Mononuclear cell (primary cell): ENCODE results near the gene TTYH1. TPM values are rescaled to one million over a fixed set of nuclear protein-coding genes. Genes with fewer than 3 reads are reported as not detected.

Experiments
- H3K27me3 ChIP-seq: 2 replicates; pipeline ENCODE4 v1.6.0; 2011; ENCODE audit warnings: low read length, control low read depth; ENCODE audit not compliant: insufficient read depth
- H3K4me1 ChIP-seq: 2 replicates; pipeline ENCODE4 v1.5.1; 2011; ENCODE audit warnings: mild to moderate bottlenecking, low read length, control low read depth; ENCODE audit not compliant: insufficient read depth
- H3K4me3 ChIP-seq: 2 replicates; pipeline ENCODE4 v1.5.1; 2011; ENCODE audit warnings: mild to moderate bottlenecking, low read length, moderate library complexity
- H3K9me3 ChIP-seq: 2 replicates; pipeline ENCODE4 v1.5.1; 2011; ENCODE audit warnings: low read depth, mild to moderate bottlenecking, control low read depth, low read length
- total RNA-seq: library from RNA; depleted of rRNA; stranded (reverse); fragments of >200 nt; gene quantifications from one replicate; pipeline ENCODE4 v1.2.3, GENCODE V29; 2012

TTYH1 gene
- total RNA-seq, 1 donor: 0.31 TPM

- Histone ChIP-seq H3K4me3 (peak overlapping the region; percentile 29), H3K27me3 (no peaks in the 10 kb centered on the region), H3K4me1 (peaks cover 46% of the 10 kb centered on the region)
Observed at GRCh38 chr19:54387991-54388801, 27.1 kb upstream of the TTYH1 start.

GRCh38 chr19:54388802-54389139 is 26.5 kb upstream of the TTYH1 start:
- Histone ChIP-seq H3K4me1 (peaks cover 41% of the 10 kb centered on the region), H3K9me3 (no peaks in the 10 kb centered on the region), H3K4me3 (peak overlapping the region; percentile 29), H3K27me3 (no peaks in the 10 kb centered on the region)

More at GRCh38 chr19:54387991-54388801, 27.1 kb upstream of the TTYH1 start:
- H3K9me3 ChIP-seq: no peaks in the 10 kb centered on the region

DNA sequence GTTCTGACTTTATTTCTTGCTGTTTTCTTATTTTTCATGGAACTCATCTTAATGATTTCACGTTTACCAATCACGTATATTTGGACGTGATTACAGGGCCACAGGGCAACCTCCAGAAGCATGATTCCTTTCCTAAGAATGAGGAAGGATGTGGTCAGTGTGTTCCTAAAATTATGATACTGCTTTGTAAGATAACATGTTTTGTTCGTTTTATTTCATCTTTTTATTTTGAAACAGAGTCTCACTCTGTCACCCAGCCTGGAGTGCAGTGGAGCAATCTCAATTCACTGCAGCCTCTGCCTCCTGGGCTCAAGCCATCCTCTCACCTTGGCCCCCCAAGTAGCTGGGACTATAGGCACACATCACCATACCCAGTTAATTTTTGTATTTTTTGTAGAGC is 25.7 kb upstream of the TTYH1 start:
- Histone ChIP-seq H3K9me3 (no peaks in the 10 kb centered on the region), H3K4me3 (no peak overlapping the region), H3K27me3 (no peaks in the 10 kb centered on the region), H3K4me1 (peaks cover 41% of the 10 kb centered on the region)

DNA sequence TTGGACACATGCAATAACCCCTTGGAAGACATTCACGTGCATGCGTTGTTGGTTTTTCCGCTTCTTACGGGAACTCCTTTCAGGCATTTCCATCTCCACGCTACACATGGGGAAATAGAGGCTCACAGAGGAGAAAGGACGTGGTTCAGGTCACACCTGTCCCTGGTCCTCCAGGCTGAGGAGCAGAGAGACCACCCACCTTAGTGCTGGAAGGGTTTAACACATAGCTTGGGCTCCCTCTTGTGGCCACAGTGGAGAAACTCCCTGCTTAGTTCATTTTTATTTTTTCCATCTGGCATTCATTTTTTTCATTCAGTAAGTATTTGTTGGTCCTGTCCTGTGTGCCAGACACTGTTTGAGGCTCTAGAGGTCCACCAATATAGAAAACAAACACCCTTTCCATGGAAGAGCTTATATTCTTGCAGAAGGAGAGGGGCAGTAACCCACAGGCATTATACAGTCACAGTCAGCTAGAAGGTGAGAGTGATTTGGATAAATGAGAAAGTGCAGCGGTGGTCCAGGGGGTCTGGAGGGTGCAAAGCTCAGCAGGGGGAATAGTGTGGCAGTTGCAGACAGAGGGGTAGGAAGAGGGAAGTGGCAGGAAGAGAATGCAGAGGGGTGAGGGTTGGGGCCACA is 24.2 kb upstream of the TTYH1 start:
- Histone ChIP-seq H3K9me3 (no peaks in the 10 kb centered on the region), H3K27me3 (no peaks in the 10 kb centered on the region), H3K4me1 (peaks cover 41% of the 10 kb centered on the region), H3K4me3 (no peak overlapping the region)

DNA sequence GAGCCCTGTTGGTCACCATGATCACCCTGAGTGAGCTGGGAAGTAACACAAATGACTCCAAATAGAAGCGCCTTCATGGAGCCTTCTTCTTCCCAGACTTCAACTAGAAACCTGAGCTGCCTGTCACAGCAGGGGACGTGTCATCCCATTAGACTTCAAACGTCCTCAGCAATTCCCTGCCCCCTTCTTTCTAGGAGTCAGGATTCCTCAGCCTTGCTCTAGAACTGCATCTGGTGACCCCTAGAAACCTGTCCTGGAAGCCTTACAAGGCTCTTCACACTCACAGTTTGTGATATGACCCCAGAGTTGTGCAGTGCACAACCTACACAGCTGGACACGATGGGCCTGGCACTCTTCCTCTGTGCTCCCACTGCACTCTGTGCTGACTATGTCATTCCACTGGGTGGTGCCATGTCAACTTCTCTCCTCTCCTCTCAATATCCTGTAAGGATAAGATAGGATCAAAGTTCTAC is 23.6 kb upstream of the TTYH1 start:
- Histone ChIP-seq H3K4me1 (peaks cover 41% of the 10 kb centered on the region), H3K9me3 (no peaks in the 10 kb centered on the region), H3K4me3 (no peak overlapping the region), H3K27me3 (no peaks in the 10 kb centered on the region)

- peaks cover 39% of the 10 kb centered on the region for H3K4me1 ChIP-seq
- H3K4me3 ChIP-seq: no peak overlapping the region
- no peaks in the 10 kb centered on the region for H3K27me3 ChIP-seq
- H3K9me3 ChIP-seq: no peaks in the 10 kb centered on the region
Observed at GRCh38 chr19:54392105-54392504, 23.2 kb upstream of the TTYH1 start.

GRCh38 chr19:54393381-54393780 is 21.9 kb upstream of the TTYH1 start:
- no peak overlapping the region for H3K4me3 ChIP-seq
- peaks cover 27% of the 10 kb centered on the region for H3K4me1 ChIP-seq
- H3K9me3 ChIP-seq: no peaks in the 10 kb centered on the region
- no peaks in the 10 kb centered on the region for H3K27me3 ChIP-seq

- Histone ChIP-seq H3K4me1 (peaks cover 4% of the 10 kb centered on the region), H3K4me3 (no peak overlapping the region), H3K27me3 (no peaks in the 10 kb centered on the region), H3K9me3 (no peaks in the 10 kb centered on the region)
Observed at GRCh38 chr19:54395685-54396084, 19.6 kb upstream of the TTYH1 start.

GRCh38 chr19:54399189-54399588 is 16.1 kb upstream of the TTYH1 start:
- Histone ChIP-seq H3K27me3 (no peaks in the 10 kb centered on the region), H3K4me3 (no peak overlapping the region), H3K4me1 (no peaks in the 10 kb centered on the region), H3K9me3 (no peaks in the 10 kb centered on the region)

- Histone ChIP-seq H3K4me3 (no peak overlapping the region), H3K27me3 (no peaks in the 10 kb centered on the region), H3K9me3 (no peaks in the 10 kb centered on the region), H3K4me1 (no peaks in the 10 kb centered on the region)
Observed at GRCh38 chr19:54400913-54401312, 14.4 kb upstream of the TTYH1 start.

DNA sequence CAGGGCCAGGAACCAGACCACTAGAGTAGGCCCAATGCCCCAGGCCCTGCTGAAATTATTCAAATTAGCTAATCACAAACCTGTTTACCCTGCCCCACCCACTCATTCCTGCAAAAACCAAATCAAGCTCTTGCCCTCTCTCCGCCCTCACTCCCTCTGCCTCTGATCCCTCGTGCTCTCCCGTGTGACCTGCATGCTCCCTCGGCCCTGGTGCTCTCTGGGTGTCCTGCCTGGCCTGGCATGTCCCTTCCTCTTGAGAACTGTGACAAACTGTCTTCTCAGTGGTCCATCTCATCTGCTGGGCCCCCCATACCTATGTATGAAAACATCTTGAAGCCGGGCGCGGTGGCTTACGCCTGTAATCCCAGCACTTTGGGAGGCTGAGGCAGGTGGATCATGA is 12.2 kb upstream of the TTYH1 start:
- Histone ChIP-seq H3K27me3 (no peaks in the 10 kb centered on the region), H3K4me3 (no peak overlapping the region), H3K4me1 (no peaks in the 10 kb centered on the region), H3K9me3 (no peaks in the 10 kb centered on the region)

DNA sequence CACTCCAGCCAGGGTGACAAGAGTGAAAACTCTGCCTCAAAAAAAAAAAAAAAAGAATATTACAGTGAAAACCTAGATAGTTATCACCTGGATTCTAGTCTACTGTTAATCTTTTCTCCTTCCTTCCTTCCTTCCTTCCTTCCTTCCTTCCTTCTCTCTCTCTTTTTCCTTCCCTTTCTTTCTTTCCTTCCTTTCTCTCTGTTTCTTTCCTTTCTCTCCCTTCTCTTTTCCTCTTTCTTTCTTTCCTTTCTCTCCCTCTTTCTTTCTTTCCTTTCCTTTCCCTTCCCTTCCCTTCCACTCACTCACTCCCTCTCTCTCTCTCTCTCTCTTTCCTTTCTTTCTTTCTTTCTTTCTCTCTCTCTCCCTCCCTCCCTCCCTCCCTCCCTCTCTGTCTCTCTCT is 9.6 kb upstream of the TTYH1 start:
- H3K9me3 ChIP-seq: no peaks in the 10 kb centered on the region

GRCh38 chr19:54407780-54408179 is 7.5 kb upstream of the TTYH1 start:
- Histone ChIP-seq H3K4me3 (no peak overlapping the region), H3K9me3 (no peaks in the 10 kb centered on the region), H3K27me3 (peaks cover 5% of the 10 kb centered on the region), H3K4me1 (no peaks in the 10 kb centered on the region)

More for the DNA sequence above, 9.6 kb upstream of the TTYH1 start:
- peaks cover 3% of the 10 kb centered on the region for H3K27me3 ChIP-seq
- H3K4me3 ChIP-seq: no peak overlapping the region
- H3K4me1 ChIP-seq: no peaks in the 10 kb centered on the region

DNA sequence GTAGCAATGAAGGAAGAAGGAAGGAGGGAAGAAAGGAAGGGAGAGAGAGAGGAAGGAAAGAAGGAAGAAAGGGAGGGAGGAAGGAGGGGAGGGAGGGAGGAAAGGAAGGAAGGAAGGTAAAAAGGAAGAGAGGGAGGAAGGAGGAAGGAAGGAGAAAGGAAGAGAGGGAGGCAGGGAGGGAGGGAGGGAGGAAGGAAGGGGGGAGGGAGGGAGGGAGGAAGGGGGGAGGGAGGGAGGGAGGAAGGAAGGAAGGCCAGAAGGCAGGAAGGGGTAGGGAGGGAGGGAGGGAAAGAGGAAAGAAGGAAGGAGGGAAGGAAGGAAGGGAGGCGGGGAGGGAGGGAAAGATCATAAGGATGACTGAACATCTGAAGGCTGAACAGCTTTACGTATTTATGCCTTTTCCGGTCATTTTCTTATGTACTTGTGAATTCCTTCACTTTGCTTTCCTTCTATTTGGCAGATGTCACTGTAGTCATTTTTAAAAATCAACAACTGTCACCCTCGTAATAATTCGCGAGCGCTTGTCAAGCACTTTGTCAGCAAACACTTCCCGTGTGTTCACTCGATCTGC is 6.7 kb upstream of the TTYH1 start:
- Histone ChIP-seq H3K4me3 (no peak overlapping the region), H3K27me3 (peaks cover 8% of the 10 kb centered on the region), H3K4me1 (no peaks in the 10 kb centered on the region), H3K9me3 (no peaks in the 10 kb centered on the region)

DNA sequence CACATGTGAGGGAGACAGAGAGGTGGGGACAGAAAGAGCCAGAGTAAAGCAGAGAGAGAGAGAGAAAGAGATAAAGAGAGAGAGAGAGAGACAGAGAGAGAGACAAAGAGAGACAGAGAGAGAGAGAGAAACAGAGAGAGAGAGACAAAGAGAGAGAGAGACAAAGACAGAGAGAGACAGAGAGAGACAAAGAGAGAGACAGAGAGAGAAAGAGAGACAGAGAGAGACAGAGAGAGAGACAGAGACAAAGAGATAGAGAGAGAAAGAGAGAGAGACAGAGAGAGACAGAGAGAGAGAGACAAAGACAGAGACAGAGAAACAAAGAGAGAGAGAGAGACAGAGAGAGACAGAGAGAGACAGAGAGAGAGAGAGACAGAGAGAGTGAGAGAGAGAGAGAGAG is 4.2 kb upstream of the TTYH1 start:
- Histone ChIP-seq H3K4me1 (no peaks in the 10 kb centered on the region), H3K27me3 (peaks cover 21% of the 10 kb centered on the region), H3K4me3 (no peak overlapping the region), H3K9me3 (no peaks in the 10 kb centered on the region)
